Lower leg skin (tissue), 3 donors: ENCODE measurements around the gene GADD45A.

Source experiments
- POLR2A ChIP-seq, 2 donors: fragments of 450-650 bp; IDR thresholded peaks; one replicate each; pipeline ENCODE4 v1.6.1; 2016 to 2017; ENCODE audit warnings: antibody characterized with exemption in 2 of 2, mild to moderate bottlenecking in 1 of 2, moderate library complexity in 1 of 2
- TF ChIP-seq, protein P1 (sequence below), 3 donors: fragments of 450-650 bp; IDR thresholded peaks; one replicate each; pipeline ENCODE4 v1.5.1; 2016; ENCODE audit warnings: antibody characterized with exemption in 3 of 3, mild to moderate bottlenecking in 3 of 3, moderate library complexity in 2 of 3

DNA sequence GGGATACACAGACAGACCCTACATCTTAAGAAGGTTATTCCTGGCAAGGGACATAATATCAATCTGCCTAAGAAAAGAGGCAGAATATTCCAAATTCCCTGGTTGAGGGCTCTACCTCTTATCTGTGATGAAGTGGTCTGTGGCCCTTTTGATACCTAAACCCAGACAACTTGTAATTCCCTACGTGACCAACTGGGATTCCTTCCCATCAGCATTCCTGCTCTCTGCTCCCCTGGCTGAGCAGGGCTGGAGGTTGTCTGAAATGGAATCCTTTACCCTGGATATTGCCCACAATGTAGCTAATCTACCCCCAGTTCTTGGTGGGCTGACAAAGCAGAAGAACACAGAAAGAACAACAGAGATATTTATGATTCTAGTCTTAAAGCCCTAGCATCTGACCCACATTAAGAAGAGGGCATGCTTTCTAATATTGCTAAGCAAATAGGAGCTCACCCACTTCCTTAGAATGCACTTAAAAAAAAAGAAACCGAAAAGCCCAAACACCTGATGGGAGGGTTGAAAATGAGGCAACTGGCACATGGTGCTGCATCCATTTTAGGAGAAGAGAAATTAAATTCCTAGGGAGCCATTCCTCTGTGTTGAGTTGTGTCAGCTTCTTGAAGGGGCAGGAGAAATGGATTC is 36.8 kb downstream of the GADD45A start:
- TF ChIP-seq, protein P1, sequence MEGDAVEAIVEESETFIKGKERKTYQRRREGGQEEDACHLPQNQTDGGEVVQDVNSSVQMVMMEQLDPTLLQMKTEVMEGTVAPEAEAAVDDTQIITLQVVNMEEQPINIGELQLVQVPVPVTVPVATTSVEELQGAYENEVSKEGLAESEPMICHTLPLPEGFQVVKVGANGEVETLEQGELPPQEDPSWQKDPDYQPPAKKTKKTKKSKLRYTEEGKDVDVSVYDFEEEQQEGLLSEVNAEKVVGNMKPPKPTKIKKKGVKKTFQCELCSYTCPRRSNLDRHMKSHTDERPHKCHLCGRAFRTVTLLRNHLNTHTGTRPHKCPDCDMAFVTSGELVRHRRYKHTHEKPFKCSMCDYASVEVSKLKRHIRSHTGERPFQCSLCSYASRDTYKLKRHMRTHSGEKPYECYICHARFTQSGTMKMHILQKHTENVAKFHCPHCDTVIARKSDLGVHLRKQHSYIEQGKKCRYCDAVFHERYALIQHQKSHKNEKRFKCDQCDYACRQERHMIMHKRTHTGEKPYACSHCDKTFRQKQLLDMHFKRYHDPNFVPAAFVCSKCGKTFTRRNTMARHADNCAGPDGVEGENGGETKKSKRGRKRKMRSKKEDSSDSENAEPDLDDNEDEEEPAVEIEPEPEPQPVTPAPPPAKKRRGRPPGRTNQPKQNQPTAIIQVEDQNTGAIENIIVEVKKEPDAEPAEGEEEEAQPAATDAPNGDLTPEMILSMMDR (IDR thresholded peaks at IDR 0.05): no peak
- TF ChIP-seq POLR2A (IDR thresholded peaks at IDR 0.05): no peak
